Measurements from ENCODE around the gene PSME3. TPM values are rescaled to one million over a fixed set of nuclear protein-coding genes. Genes with fewer than 3 reads are reported as not detected.

PSME3 gene
- total and polyA plus RNA-seq, 2 of the 13 experiments (the other 11 are each of a cell fraction or from before 2014, with no cell fraction given), result 66.3 to 135 TPM

DNA sequence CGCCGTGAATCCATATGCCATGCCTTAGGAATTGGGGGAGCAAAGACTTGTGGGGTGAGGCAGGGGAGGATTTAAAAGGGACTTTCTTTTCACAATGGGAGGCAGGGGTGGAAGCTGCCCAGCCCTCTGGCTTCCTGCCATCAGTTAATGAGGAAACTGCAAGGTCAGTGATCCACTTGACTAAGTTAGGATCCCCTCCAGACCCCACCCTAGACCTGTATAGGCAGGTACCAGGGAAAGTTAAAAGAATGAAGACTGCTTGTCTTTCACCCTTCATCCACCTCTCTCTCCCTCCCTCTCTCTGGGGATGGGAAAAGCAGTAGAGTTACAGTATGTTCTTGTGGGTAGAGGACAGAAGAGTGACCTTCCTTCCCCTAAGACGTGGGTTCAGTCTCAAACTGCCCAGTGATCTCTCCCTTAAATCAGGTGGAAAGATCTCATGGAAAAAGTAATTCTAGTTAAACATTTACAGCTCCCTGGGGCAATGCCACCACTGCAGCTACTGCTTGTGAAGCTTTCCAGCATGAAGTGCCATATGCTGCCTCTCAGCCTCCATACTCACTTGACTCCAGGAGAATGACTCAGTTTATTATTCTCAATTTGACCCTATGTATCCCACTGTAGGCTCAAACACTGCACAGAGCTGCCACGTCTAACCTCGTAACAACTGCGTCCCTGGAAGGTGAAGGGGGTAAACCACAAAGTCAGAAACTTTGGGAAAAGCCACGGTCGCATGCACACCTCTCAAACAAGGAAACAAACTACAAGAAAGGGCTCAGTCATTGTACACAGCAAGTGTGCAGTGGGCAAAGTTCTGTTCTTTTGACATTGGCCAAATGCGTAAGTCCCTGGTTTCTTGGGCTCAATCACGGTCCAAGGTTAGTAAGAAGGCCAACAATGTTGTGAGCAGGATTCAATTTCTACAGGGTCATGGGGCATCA is 35.9 kb upstream of the PSME3 start (continued):
- TF ChIP-seq GPN1 (CRISPR knock-in tag; IDR thresholded peaks at IDR 0.05; ENCODE audit: borderline replicate concordance) (no peak), ZNF577 (CRISPR knock-in tag; IDR thresholded peaks at IDR 0.05; ENCODE audit: borderline replicate concordance, low read depth) (no peak), HMGA1 (CRISPR knock-in tag; conservative IDR thresholded peaks at IDR 0.05) (no peak), ZBTB8A (CRISPR knock-in tag; IDR thresholded peaks at IDR 0.05; ENCODE audit: borderline replicate concordance, low read depth) (0 out of 2 replicates have a peak, but pooled peaks have one; percentile 64), SMAD3 (CRISPR knock-in tag; IDR thresholded peaks at IDR 0.05) (no peak), GATAD2A (CRISPR knock-in tag; IDR thresholded peaks at IDR 0.05) (peak; percentile 66), ZNF567 (CRISPR knock-in tag; IDR thresholded peaks at IDR 0.05; ENCODE audit: borderline replicate concordance) (peak; percentile 69; the same call in 1 of the 2 replicates), KMT2B (CRISPR knock-in tag; IDR thresholded peaks at IDR 0.05) (no peak), KAT2B (IDR thresholded peaks at IDR 0.05; ENCODE audit: borderline replicate concordance, low read depth, low read length) (no peak), ATAD3A (CRISPR knock-in tag; IDR thresholded peaks at IDR 0.05) (no peak), SP2 (CRISPR knock-in tag; IDR thresholded peaks at IDR 0.05) (no peak), RARA (CRISPR knock-in tag; IDR thresholded peaks at IDR 0.05) (no peak; the same call in 1 of the 2 replicates), RFX1 (IDR thresholded peaks at IDR 0.05) (no peak), ZNF20 (CRISPR knock-in tag; IDR thresholded peaks at IDR 0.05) (no peak), ZNF816 (CRISPR knock-in tag; IDR thresholded peaks at IDR 0.05; ENCODE audit: borderline replicate concordance) (no peak), NCOA5 (CRISPR knock-in tag; IDR thresholded peaks at IDR 0.05) (no peak), NFIC (IDR thresholded peaks at IDR 0.05; ENCODE audit: low read length) (0 out of 2 replicates have a peak, but pooled peaks have one; percentile 25), ZNF713 (CRISPR knock-in tag; IDR thresholded peaks at IDR 0.05) (no peak), STAG1 (CRISPR knock-in tag; IDR thresholded peaks at IDR 0.05) (no peak), RFX5 (IDR thresholded peaks at IDR 0.05; ENCODE audit: low read depth, low read length) (no peak), NAIF1 (CRISPR knock-in tag; IDR thresholded peaks at IDR 0.05; ENCODE audit: borderline replicate concordance) (no peak), ZNF552 (CRISPR knock-in tag; IDR thresholded peaks at IDR 0.05; ENCODE audit: borderline replicate concordance) (no peak), ZNF337 (CRISPR knock-in tag; IDR thresholded peaks at IDR 0.05; ENCODE audit: borderline replicate concordance, low read depth) (no peak), ZNF557 (CRISPR knock-in tag; IDR thresholded peaks at IDR 0.05) (no peak), NR2F6 (IDR thresholded peaks at IDR 0.05) (no peak), NR2F6 (CRISPR knock-in tag; IDR thresholded peaks at IDR 0.05) (no peak), ZBTB3 (CRISPR knock-in tag; IDR thresholded peaks at IDR 0.05; ENCODE audit: borderline replicate concordance, low read depth) (no peak)
- TF ChIP-seq, protein P1, sequence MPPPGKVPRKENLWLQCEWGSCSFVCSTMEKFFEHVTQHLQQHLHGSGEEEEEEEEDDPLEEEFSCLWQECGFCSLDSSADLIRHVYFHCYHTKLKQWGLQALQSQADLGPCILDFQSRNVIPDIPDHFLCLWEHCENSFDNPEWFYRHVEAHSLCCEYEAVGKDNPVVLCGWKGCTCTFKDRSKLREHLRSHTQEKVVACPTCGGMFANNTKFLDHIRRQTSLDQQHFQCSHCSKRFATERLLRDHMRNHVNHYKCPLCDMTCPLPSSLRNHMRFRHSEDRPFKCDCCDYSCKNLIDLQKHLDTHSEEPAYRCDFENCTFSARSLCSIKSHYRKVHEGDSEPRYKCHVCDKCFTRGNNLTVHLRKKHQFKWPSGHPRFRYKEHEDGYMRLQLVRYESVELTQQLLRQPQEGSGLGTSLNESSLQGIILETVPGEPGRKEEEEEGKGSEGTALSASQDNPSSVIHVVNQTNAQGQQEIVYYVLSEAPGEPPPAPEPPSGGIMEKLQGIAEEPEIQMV (CRISPR knock-in tag; IDR thresholded peaks at IDR 0.05; ENCODE audit: low read depth), result 0 out of 2 replicates have a peak, but pooled peaks have one; percentile 61
- TF ChIP-seq, protein P2, sequence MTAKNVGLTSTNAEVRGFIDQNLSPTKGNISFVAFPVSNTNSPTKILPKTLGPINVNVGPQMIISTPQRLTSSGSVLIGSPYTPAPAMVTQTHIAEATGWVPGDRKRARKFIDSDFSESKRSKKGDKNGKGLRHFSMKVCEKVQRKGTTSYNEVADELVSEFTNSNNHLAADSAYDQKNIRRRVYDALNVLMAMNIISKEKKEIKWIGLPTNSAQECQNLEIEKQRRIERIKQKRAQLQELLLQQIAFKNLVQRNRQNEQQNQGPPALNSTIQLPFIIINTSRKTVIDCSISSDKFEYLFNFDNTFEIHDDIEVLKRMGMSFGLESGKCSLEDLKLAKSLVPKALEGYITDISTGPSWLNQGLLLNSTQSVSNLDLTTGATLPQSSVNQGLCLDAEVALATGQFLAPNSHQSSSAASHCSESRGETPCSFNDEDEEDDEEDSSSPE (CRISPR knock-in tag; IDR thresholded peaks at IDR 0.05), result no peak
- TF ChIP-seq, protein P3, sequence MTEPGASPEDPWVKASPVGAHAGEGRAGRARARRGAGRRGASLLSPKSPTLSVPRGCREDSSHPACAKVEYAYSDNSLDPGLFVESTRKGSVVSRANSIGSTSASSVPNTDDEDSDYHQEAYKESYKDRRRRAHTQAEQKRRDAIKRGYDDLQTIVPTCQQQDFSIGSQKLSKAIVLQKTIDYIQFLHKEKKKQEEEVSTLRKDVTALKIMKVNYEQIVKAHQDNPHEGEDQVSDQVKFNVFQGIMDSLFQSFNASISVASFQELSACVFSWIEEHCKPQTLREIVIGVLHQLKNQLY (CRISPR knock-in tag; IDR thresholded peaks at IDR 0.05), result no peak

Measured in HepG2 (cell line).